HCT116 (cell line): Measurements from ENCODE around the gene GLYR1. TPM values are rescaled to one million over a fixed set of nuclear protein-coding genes. Genes with fewer than 3 reads are reported as not detected.

Experiments
- ATAC-seq: fragments of 200-7000 bp; cut with Tn5 transposase; 2 replicates; pipeline ENCODE4 v1.9.1; 2020; ENCODE audit warnings: mild to moderate bottlenecking, moderate library complexity
- BruUV-seq: library from RNA; stranded (reverse); fragments of 400-500 nt; replicated peaks from 2 replicates; lab custom pipeline; 2021; lab: Mats Ljungman, UMichigan
- CTCF ChIA-PET: fragments of 300-600 bp; sonication (Branson Sonifier 250); formaldehyde crosslinking; loops from one replicate; lab custom pipeline; 2021; ENCODE audit warnings: antibody characterized with exemption; lab: Charles Lee
- POLR2A ChIA-PET: fragments of 300-600, 350-600 bp; sonication (Branson Sonifier 250); formaldehyde crosslinking; loops from one replicate; lab custom pipeline; 2021; ENCODE audit warnings: antibody characterized with exemption; lab: Charles Lee
- RAD21 ChIA-PET, 2 experiments: fragments of 300-600 bp; sonication (Branson Sonifier 250); formaldehyde crosslinking; loops; one replicate each; lab custom pipeline; 2023; ENCODE audit warnings: low total read pairs in 2 of 2; ENCODE audit not compliant: uncharacterized antibody in 2 of 2, unreplicated experiment in 2 of 2, low non-redundant PET in 1 of 2; lab: Charles Lee
- DNase-seq: peaks from one replicate; pipeline ENCODE4 v3.0.0-alpha.2; 2010; ENCODE audit warnings: low read depth, low spot score
- H2AFZ ChIP-seq: fragments of 200-600 bp; shearing (Covaris generic), sonication (generic); 2 replicates; pipeline ENCODE4 v1.6.1; 2017; ENCODE audit warnings: low read depth, mixed run types, mixed read lengths, antibody characterized with exemption, low read length; ENCODE audit not compliant: poor library complexity, severe bottlenecking
- H3K27ac ChIP-seq: 2 replicates; pipeline ENCODE4 v1.5.1; 2012; ENCODE audit warnings: low read depth, low read length
- H3K27me3 ChIP-seq: fragments of 200-600 bp; sonication (generic); 2 replicates; pipeline ENCODE4 v1.6.1; 2016; ENCODE audit warnings: mixed run types, low read length, mixed read lengths; ENCODE audit not compliant: insufficient read depth
- H3K36me3 ChIP-seq, 2 experiments: fragments of 200-500 bp in 1 of 2; fragments of 200-600 bp in 1 of 2; sonication (Bioruptor generic) in 1 of 2; sonication (generic) in 1 of 2; 2 replicates each; pipeline versions ENCODE4 v1.5.1 to v1.6.1; 2014 to 2016; ENCODE audit warnings: low read length in 2 of 2, inconsistent platforms in 1 of 2, mixed read lengths in 1 of 2, mixed run types in 1 of 2; ENCODE audit not compliant: insufficient read depth in 2 of 2, control insufficient read depth in 1 of 2
- H3K4me1 ChIP-seq, 2 experiments: fragments of 200-600 bp in 1 of 2; sonication (generic) in 1 of 2; 2 replicates each; pipeline versions ENCODE4 v1.5.1 to v1.6.1; 2012 to 2017; ENCODE audit warnings: low read length in 2 of 2, inconsistent platforms in 1 of 2, mild to moderate bottlenecking in 1 of 2, mixed read lengths in 1 of 2, mixed run types in 1 of 2, moderate library complexity in 1 of 2; ENCODE audit not compliant: insufficient read depth in 2 of 2, control insufficient read depth in 1 of 2
- H3K4me2 ChIP-seq: fragments of 200-600 bp; sonication (generic); 2 replicates; pipeline ENCODE4 v1.6.1; 2017; ENCODE audit warnings: mixed run types, low read length, mixed read lengths
- H3K4me3 ChIP-seq, 2 experiments: fragments of 200-600 bp in 1 of 2; sonication (generic) in 1 of 2; replicated peaks in 1 of 2; 2 replicates each; pipeline ENCODE4 v1.5.1; 2011 to 2016; ENCODE audit warnings: low read length in 2 of 2, control low read depth in 1 of 2, low read depth in 1 of 2, mild to moderate bottlenecking in 1 of 2, mixed read lengths in 1 of 2, mixed run types in 1 of 2
- H3K79me2 ChIP-seq: fragments of 200-600 bp; sonication (generic); 2 replicates; pipeline ENCODE4 v1.6.1; 2017; ENCODE audit warnings: mild to moderate bottlenecking, mixed run types, low read length, moderate library complexity, mixed read lengths; ENCODE audit not compliant: insufficient read depth
- H3K9ac ChIP-seq: fragments of 200-600 bp; sonication (generic); 2 replicates; pipeline ENCODE4 v1.6.1; 2016; ENCODE audit warnings: low read length, mixed read lengths
- H3K9me2 ChIP-seq: fragments of 200-600 bp; sonication (generic), shearing (Covaris generic); 2 replicates; pipeline ENCODE4 v1.6.1; 2017; ENCODE audit warnings: mixed run types, mild to moderate bottlenecking, moderate library complexity; ENCODE audit not compliant: insufficient read depth
- H3K9me3 ChIP-seq, 2 experiments: fragments of 200-500 bp in 1 of 2; fragments of 200-600 bp in 1 of 2; sonication (Bioruptor generic) in 1 of 2; sonication (generic) in 1 of 2; 2 replicates each; pipeline ENCODE4 v1.6.1; 2014 to 2017; ENCODE audit warnings: low read length in 2 of 2, mixed read lengths in 2 of 2, inconsistent platforms in 1 of 2, low read depth in 1 of 2, mild to moderate bottlenecking in 1 of 2, mixed run types in 1 of 2, moderate library complexity in 1 of 2; ENCODE audit not compliant: control insufficient read depth in 1 of 2, insufficient read depth in 1 of 2
- H4K20me1 ChIP-seq: fragments of 200-600 bp; sonication (generic), shearing (Covaris generic); 2 replicates; pipeline ENCODE4 v1.6.1; 2017; ENCODE audit warnings: mixed run types, mild to moderate bottlenecking, moderate library complexity; ENCODE audit not compliant: insufficient read depth
- CTCF ChIP-seq, 3 experiments: fragments of 200-600 bp in 1 of 3; sonication (generic) in 1 of 3; IDR thresholded peaks in 2 of 3; conservative IDR thresholded peaks in 1 of 3; 2 replicates each; pipeline ENCODE4 v1.5.1; 2012 to 2017; ENCODE audit warnings: low read depth in 2 of 3, low read length in 2 of 3, antibody characterized with exemption in 1 of 3, borderline replicate concordance in 1 of 3, control low read depth in 1 of 3, mild to moderate bottlenecking in 1 of 3, mixed read lengths in 1 of 3, mixed run types in 1 of 3, moderate library complexity in 1 of 3; ENCODE audit not compliant: insufficient read depth in 1 of 3
- ELF1 ChIP-seq: IDR thresholded peaks from 2 replicates; pipeline ENCODE4 v1.6.1; 2012; ENCODE audit warnings: low read depth, borderline replicate concordance
- POLR2AphosphoS5 ChIP-seq: IDR thresholded peaks from 2 replicates; pipeline ENCODE4 v1.6.1; 2011; ENCODE audit warnings: mild to moderate bottlenecking, low read depth, low read length, moderate library complexity
- RAD21 ChIP-seq: IDR thresholded peaks from 2 replicates; pipeline ENCODE4 v1.6.1; 2012; ENCODE audit warnings: low read depth, mild to moderate bottlenecking
- intact Hi-C: fragments of 100-400 bp; cut with micrococcal nuclease; formaldehyde crosslinking; loops from 2 replicates; pipeline ENCODE4 v1.10.0; 2022
- total RNA-seq: library from RNA; stranded (reverse); gene quantifications from one replicate; pipeline ENCODE4 v1.2.1, GENCODE V29; 2021; ENCODE audit not compliant: unreplicated experiment

GLYR1 gene
- total RNA-seq, 1 experiment from 2014 or later = 50.0 TPM

DNA sequence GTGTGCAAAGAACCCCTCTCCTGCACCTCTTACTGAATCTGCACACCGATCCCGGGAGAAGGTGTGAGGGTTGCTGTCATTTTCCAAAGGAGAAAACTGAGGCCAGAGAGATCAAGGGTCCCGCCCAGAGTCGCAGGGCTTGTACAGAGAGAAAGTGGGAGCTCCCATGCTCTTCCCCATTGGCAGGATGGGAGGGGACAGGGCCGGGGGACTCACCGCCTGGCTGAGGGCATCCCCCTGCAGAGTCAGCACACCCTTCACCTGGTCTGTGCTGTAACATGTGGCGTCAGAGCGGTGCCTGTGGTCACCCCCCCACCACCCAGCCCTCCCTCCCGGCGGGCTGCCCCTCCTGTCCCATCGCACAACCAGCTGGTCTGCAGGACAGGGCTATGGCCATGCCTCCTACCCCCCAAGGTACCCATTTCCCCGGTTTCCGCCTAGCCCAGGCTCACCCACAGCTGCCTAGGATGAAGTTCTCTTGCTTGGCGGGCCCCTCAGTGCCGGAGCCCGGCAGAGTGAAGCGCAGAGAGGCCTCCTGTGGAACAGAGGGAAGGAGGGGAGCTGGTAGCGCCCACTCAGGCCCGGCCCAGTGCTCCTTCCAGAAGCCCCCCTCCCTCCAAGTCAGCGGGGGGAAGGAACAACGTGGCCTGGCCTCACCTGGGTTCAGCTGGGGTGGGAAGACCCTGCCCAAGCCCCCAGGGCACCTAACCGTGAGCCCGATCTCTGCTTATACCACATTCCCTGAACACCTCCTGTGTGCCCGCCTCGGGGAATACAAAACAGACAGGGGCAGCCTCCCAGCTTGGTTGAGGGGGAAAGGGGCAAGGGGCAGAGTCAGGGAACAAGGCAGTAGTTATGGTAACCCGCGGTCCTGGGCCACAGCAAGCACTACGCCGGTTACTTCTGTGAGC lies 45.8 kb downstream of the GLYR1 start (continued):
- TF ChIP-seq CTCF (IDR thresholded peaks at IDR 0.05 in 2 of 3, conservative IDR thresholded peaks at IDR 0.05 in 1 of 3; ENCODE audit: borderline replicate concordance in 1 of 3, insufficient read depth in 1 of 3, low read depth in 2 of 3, low read length in 2 of 3) (no peak), POLR2AphosphoS5 (no peak)

- TF ChIP-seq ELF1 (no peak), RAD21 (no peak)
- H3K4me2 ChIP-seq = no peak overlapping the region
- H3K9me2 ChIP-seq = no peaks in the 10 kb centered on the region
- peaks cover 14 to 20% of the 10 kb centered on the region in 2 experiments for H3K4me1 ChIP-seq
- DNase-seq (no peak), ATAC-seq (no peak)
- RAD21 ChIA-PET = no interaction called here
- H3K4me3 ChIP-seq = no peak overlapping the region
- no peaks in the 10 kb centered on the region for H3K9me3 ChIP-seq
- peaks cover 3 to 6% of the 10 kb centered on the region in 2 experiments; a peak in 2 of 4 replicates for H3K36me3 ChIP-seq
- no peak overlapping the region for H2AFZ ChIP-seq
- no peaks in the 10 kb centered on the region for H3K27me3 ChIP-seq
- H4K20me1 ChIP-seq = no peaks in the 10 kb centered on the region
- POLR2A ChIA-PET = no interaction called here
- peak overlapping the region; percentile 89; the same call in 1 of the 2 replicates for H3K27ac ChIP-seq
- no peaks in the 10 kb centered on the region for H3K79me2 ChIP-seq
- intact Hi-C loops = no loop called here
- no TSS peak for BruUV-seq
- H3K9ac ChIP-seq = no peak overlapping the region
- CTCF ChIA-PET = no interaction called here
These were observed 46.6 kb downstream of the GLYR1 start for GRCh38 chr16:4800290-4801041.
